ENCODE measurements around the gene PYGO2.
A peak's percentile ranks its signal among the peaks of the same experiment; 100 is the strongest.

Gene PYGO2

DNA sequence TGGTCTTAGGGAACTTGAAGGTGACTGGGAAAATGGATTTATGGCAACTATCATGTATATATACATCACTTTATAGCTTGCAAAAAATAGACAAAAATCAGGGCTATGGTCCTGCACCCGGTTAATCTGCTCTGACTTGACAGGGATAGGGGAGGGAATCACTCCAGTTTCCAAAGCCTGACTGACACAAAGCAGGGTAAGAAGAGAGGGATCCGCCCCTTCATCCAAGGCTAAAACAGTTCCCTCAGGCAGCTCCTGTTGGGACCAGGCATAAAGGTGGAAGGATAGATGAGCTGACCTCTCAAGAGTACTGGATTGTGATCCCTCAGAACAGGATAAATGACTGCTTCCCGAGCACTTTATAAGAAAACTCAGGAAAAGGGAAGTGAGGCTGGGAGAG, 7.0 kb downstream of the PYGO2 start:
- peaks cover 23 to 32% of the 10 kb centered on the region in 2 donors for H3K4me1 ChIP-seq (ENCODE audit: control insufficient read depth in 2 of 2, insufficient read depth in 2 of 2, low read length in 2 of 2)
- peaks cover 13 to 21% of the 10 kb centered on the region in 2 donors for H3K36me3 ChIP-seq (ENCODE audit: control insufficient read depth in 2 of 2, insufficient read depth in 2 of 2, low read length in 2 of 2)
- H3K9me3 ChIP-seq (ENCODE audit: control insufficient read depth in 2 of 2, low read length in 2 of 2), result no peaks in the 10 kb centered on the region
- H3K27me3 ChIP-seq (ENCODE audit: control insufficient read depth in 2 of 2, insufficient read depth in 2 of 2, low read length in 2 of 2), result no peaks in the 10 kb centered on the region
- H3K27ac ChIP-seq (ENCODE audit: low read depth in 2 of 2, low read length in 2 of 2), result peak overlapping the region in 1 of 2 donors; percentile 88
- H3K4me3 ChIP-seq (ENCODE audit: low read length in 2 of 2), result peak overlapping the region; percentile 89 to 96
- peak overlapping the region; percentile 27 to 67 for H3K9ac ChIP-seq (ENCODE audit: low read depth in 1 of 2, low read length in 2 of 2)

GRCh38 chr1:154953611-154954038, 8.0 kb downstream of the PYGO2 start:
- H3K9ac ChIP-seq (ENCODE audit: low read depth in 1 of 2, low read length in 2 of 2), result no peak overlapping the region
- no peaks in the 10 kb centered on the region for H3K9me3 ChIP-seq (ENCODE audit: control insufficient read depth in 2 of 2, low read length in 2 of 2)
- H3K4me1 ChIP-seq (ENCODE audit: control insufficient read depth in 2 of 2, insufficient read depth in 2 of 2, low read length in 2 of 2), result peaks cover 23 to 32% of the 10 kb centered on the region in 2 donors
- peak overlapping the region in 1 of 2 donors; percentile 46 for H3K27ac ChIP-seq (ENCODE audit: low read depth in 2 of 2, low read length in 2 of 2)
- H3K27me3 ChIP-seq (ENCODE audit: control insufficient read depth in 2 of 2, insufficient read depth in 2 of 2, low read length in 2 of 2), result no peaks in the 10 kb centered on the region
- peaks cover 12 to 14% of the 10 kb centered on the region in 2 donors for H3K36me3 ChIP-seq (ENCODE audit: control insufficient read depth in 2 of 2, insufficient read depth in 2 of 2, low read length in 2 of 2)
- peak overlapping the region in 1 of 2 donors; percentile 96 for H3K4me3 ChIP-seq (ENCODE audit: low read length in 2 of 2)

GRCh38 chr1:154952664-154953063, 8.9 kb downstream of the PYGO2 start:
- H3K4me3 ChIP-seq (ENCODE audit: low read length in 2 of 2), result peak overlapping the region in 1 of 2 donors; percentile 39
- H3K36me3 ChIP-seq (ENCODE audit: control insufficient read depth in 2 of 2, insufficient read depth in 2 of 2, low read length in 2 of 2), result peaks cover 10 to 19% of the 10 kb centered on the region in 2 donors
- no peak overlapping the region for H3K9ac ChIP-seq (ENCODE audit: low read depth in 1 of 2, low read length in 2 of 2)
- peaks cover 23 to 32% of the 10 kb centered on the region in 2 donors for H3K4me1 ChIP-seq (ENCODE audit: control insufficient read depth in 2 of 2, insufficient read depth in 2 of 2, low read length in 2 of 2)
- peak overlapping the region in 1 of 2 donors; percentile 43 for H3K27ac ChIP-seq (ENCODE audit: low read depth in 2 of 2, low read length in 2 of 2)
- H3K27me3 ChIP-seq (ENCODE audit: control insufficient read depth in 2 of 2, insufficient read depth in 2 of 2, low read length in 2 of 2), result no peaks in the 10 kb centered on the region
- H3K9me3 ChIP-seq (ENCODE audit: control insufficient read depth in 2 of 2, low read length in 2 of 2), result no peaks in the 10 kb centered on the region

GRCh38 chr1:154951901-154952657, 9.5 kb downstream of the PYGO2 start:
- Histone ChIP-seq H3K4me1 (ENCODE audit: control insufficient read depth in 2 of 2, insufficient read depth in 2 of 2, low read length in 2 of 2) (peaks cover 20 to 29% of the 10 kb centered on the region in 2 donors), H3K9me3 (ENCODE audit: control insufficient read depth in 2 of 2, low read length in 2 of 2) (no peaks in the 10 kb centered on the region), H3K27me3 (ENCODE audit: control insufficient read depth in 2 of 2, insufficient read depth in 2 of 2, low read length in 2 of 2) (no peaks in the 10 kb centered on the region), H3K36me3 (ENCODE audit: control insufficient read depth in 2 of 2, insufficient read depth in 2 of 2, low read length in 2 of 2) (peaks cover 14 to 24% of the 10 kb centered on the region in 2 donors), H3K4me3 (ENCODE audit: low read length in 2 of 2) (peak overlapping the region in 1 of 2 donors; percentile 41), H3K9ac (ENCODE audit: low read depth in 1 of 2, low read length in 2 of 2) (no peak overlapping the region), H3K27ac (ENCODE audit: low read depth in 2 of 2, low read length in 2 of 2) (peak overlapping the region in 1 of 2 donors; percentile 43)

DNA sequence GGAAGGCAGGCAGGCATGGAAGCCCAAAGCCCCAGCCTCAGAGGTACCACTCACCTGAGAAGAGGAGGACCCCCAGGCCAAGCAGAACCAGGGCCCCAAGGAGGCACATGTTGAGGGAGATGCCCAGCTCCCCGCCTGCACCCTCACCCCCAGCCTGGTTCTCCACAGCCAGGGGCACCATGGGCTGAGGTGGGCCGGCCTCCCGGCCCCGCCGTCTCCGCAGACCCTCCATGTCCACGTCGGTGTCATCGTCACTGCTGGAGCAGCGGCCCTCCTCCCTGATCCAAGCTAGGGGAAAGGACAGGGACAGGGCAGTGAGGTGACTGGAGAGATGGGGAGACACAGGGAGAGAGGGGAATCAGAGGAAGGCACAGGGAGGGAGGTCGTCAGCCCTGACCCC, 13.5 kb downstream of the PYGO2 start:
- no peak overlapping the region for H3K27ac ChIP-seq (ENCODE audit: low read depth in 2 of 2, low read length in 2 of 2)
- no peaks in the 10 kb centered on the region for H3K27me3 ChIP-seq (ENCODE audit: control insufficient read depth in 2 of 2, insufficient read depth in 2 of 2, low read length in 2 of 2)
- H3K9ac ChIP-seq (ENCODE audit: low read depth in 1 of 2, low read length in 2 of 2), result no peak overlapping the region
- peaks cover 17 to 39% of the 10 kb centered on the region in 2 donors for H3K36me3 ChIP-seq (ENCODE audit: control insufficient read depth in 2 of 2, insufficient read depth in 2 of 2, low read length in 2 of 2)
- H3K4me1 ChIP-seq (ENCODE audit: control insufficient read depth in 2 of 2, insufficient read depth in 2 of 2, low read length in 2 of 2), result peaks cover 17 to 19% of the 10 kb centered on the region in 2 donors
- no peaks in the 10 kb centered on the region for H3K9me3 ChIP-seq (ENCODE audit: control insufficient read depth in 2 of 2, low read length in 2 of 2)
- H3K4me3 ChIP-seq (ENCODE audit: low read length in 2 of 2), result no peak overlapping the region

GRCh38 chr1:154945962-154946850, 15.4 kb downstream of the PYGO2 start:
- H3K36me3 ChIP-seq (ENCODE audit: control insufficient read depth in 2 of 2, insufficient read depth in 2 of 2, low read length in 2 of 2), result peaks cover 17 to 37% of the 10 kb centered on the region in 2 donors
- no peaks in the 10 kb centered on the region for H3K9me3 ChIP-seq (ENCODE audit: control insufficient read depth in 2 of 2, low read length in 2 of 2)
- no peaks in the 10 kb centered on the region for H3K27me3 ChIP-seq (ENCODE audit: control insufficient read depth in 2 of 2, insufficient read depth in 2 of 2, low read length in 2 of 2)
- no peak overlapping the region for H3K4me3 ChIP-seq (ENCODE audit: low read length in 2 of 2)
- H3K4me1 ChIP-seq (ENCODE audit: control insufficient read depth in 2 of 2, insufficient read depth in 2 of 2, low read length in 2 of 2), result peaks cover 27 to 32% of the 10 kb centered on the region in 2 donors
- no peak overlapping the region for H3K27ac ChIP-seq (ENCODE audit: low read depth in 2 of 2, low read length in 2 of 2)
- no peak overlapping the region for H3K9ac ChIP-seq (ENCODE audit: low read depth in 1 of 2, low read length in 2 of 2)

GRCh38 chr1:154945160-154945961, 16.2 kb downstream of the PYGO2 start:
- Histone ChIP-seq H3K27ac (ENCODE audit: low read depth in 2 of 2, low read length in 2 of 2) (no peak overlapping the region), H3K9ac (ENCODE audit: low read depth in 1 of 2, low read length in 2 of 2) (no peak overlapping the region)

DNA sequence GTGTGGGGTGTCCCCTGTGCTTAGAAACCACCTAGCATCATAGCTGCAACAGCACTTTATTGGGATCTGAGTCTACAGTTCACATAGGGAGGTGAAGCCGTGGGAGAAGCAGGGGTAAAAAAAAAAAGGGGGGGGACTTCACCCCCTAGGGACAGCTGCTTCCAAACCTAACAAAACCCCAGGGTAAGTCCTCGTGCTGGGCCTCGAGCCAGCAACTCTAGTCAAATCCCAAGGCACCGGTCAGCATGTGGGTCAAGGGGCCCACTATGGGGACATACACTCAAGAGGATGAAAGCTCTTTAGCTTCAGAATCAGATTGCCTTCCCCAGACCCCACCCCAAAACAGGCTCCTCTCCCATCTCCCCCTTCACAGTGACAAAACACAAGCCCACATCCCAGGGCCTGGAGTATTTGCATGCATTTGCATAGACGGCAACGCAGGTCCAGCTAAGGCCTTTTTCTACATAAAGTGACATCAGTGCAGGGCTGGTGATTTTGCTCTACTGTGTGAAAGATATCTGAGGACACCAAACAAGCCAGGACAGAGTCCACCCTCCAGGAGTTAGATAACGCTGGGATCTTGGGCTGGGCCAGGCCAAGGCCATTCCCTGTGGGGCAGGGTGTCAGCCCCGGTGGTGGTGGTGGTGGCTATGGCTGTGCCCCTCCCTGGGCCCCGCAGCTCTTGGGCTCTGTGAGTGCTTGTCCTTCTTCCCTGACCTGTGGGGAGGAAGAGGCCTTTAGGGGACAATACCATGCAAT, 17.0 kb downstream of the PYGO2 start:
- Histone ChIP-seq H3K9ac (ENCODE audit: low read depth in 1 of 2, low read length in 2 of 2) (peak overlapping the region in 1 of 2 donors; percentile 13), H3K9me3 (ENCODE audit: control insufficient read depth in 2 of 2, low read length in 2 of 2) (no peaks in the 10 kb centered on the region), H3K4me3 (ENCODE audit: low read length in 2 of 2) (no peak overlapping the region), H3K27me3 (ENCODE audit: control insufficient read depth in 2 of 2, insufficient read depth in 2 of 2, low read length in 2 of 2) (no peaks in the 10 kb centered on the region), H3K36me3 (ENCODE audit: control insufficient read depth in 2 of 2, insufficient read depth in 2 of 2, low read length in 2 of 2) (peaks cover 7 to 28% of the 10 kb centered on the region in 2 donors), H3K4me1 (ENCODE audit: control insufficient read depth in 2 of 2, insufficient read depth in 2 of 2, low read length in 2 of 2) (peaks cover 27 to 38% of the 10 kb centered on the region in 2 donors), H3K27ac (ENCODE audit: low read depth in 2 of 2, low read length in 2 of 2) (peak overlapping the region; percentile 25 to 48)

More at GRCh38 chr1:154945160-154945961, 16.2 kb downstream of the PYGO2 start:
- peaks cover 8 to 29% of the 10 kb centered on the region in 2 donors for H3K36me3 ChIP-seq (ENCODE audit: control insufficient read depth in 2 of 2, insufficient read depth in 2 of 2, low read length in 2 of 2)
- peaks cover 27 to 36% of the 10 kb centered on the region in 2 donors for H3K4me1 ChIP-seq (ENCODE audit: control insufficient read depth in 2 of 2, insufficient read depth in 2 of 2, low read length in 2 of 2)
- no peaks in the 10 kb centered on the region for H3K9me3 ChIP-seq (ENCODE audit: control insufficient read depth in 2 of 2, low read length in 2 of 2)
- no peak overlapping the region for H3K4me3 ChIP-seq (ENCODE audit: low read length in 2 of 2)
- no peaks in the 10 kb centered on the region for H3K27me3 ChIP-seq (ENCODE audit: control insufficient read depth in 2 of 2, insufficient read depth in 2 of 2, low read length in 2 of 2)
